K562 (cell line): ENCODE data around the gene TMEM121. TPM values are rescaled to one million over a fixed set of nuclear protein-coding genes. Genes with fewer than 3 reads are reported as not detected.

Experiments used
- ATAC-seq: fragments of 200-7000 bp; cut with Tn5 transposase; 3 replicates; pipeline ENCODE4 v1.9.1; 2020; ENCODE audit warnings: moderate library complexity
- BruUV-seq: library from RNA; stranded (reverse); fragments of 400-500 nt; replicated peaks from 2 replicates; lab custom pipeline; 2021; lab: Mats Ljungman, UMichigan
- CTCF ChIA-PET: fragments of 300-600 bp; formaldehyde crosslinking; extraction: SDS; loops from one replicate; lab custom pipeline; 2021; ENCODE audit warnings: low intra/inter-chr PET ratio; lab: Yijun Ruan, JAX
- POLR2A ChIA-PET: fragments of 300-600, 350-650 bp; sonication (Branson Sonifier 250); formaldehyde crosslinking; extraction: SDS; loops from one replicate; lab custom pipeline; 2021; ENCODE audit warnings: antibody characterized with exemption, inconsistent platforms; lab: Yijun Ruan, JAX
- DNase-seq, 4 experiments: peaks; one replicate each; pipeline versions ENCODE4 v3.0.0 to v3.0.0-alpha.2; 2011 to 2018; ENCODE audit warnings: low spot score in 3 of 4, mixed read lengths in 3 of 4; ENCODE audit errors: extremely low read depth in 1 of 4
- FAIRE-seq: peaks from 2 replicates; lab custom pipeline; 2011; peaks lifted over from hg19 to GRCh38; lab: Jason Lieb, UNC
- H2AFZ ChIP-seq: 2 replicates; pipeline ENCODE4 v1.6.0; 2011; ENCODE audit warnings: low read depth, low read length, control low read depth, inconsistent platforms
- H3K27ac ChIP-seq: fragments of 200-600 bp; 3 replicates; pipeline ENCODE4 v1.8.0; 2011; ENCODE audit warnings: low read depth, mild to moderate bottlenecking, control low read depth, inconsistent platforms, low read length, moderate library complexity, mixed read lengths; ENCODE audit errors: extremely low read depth
- H3K27me3 ChIP-seq, 2 experiments: fragments of 300-600 bp in 1 of 2; 2 replicates in 1 of 2; 3 replicates in 1 of 2; pipeline versions ENCODE4 v1.6.0 to v1.8.0; 2011; ENCODE audit warnings: inconsistent platforms in 2 of 2, low read length in 2 of 2, mild to moderate bottlenecking in 1 of 2, mixed read lengths in 1 of 2, moderate library complexity in 1 of 2; ENCODE audit not compliant: control insufficient read depth in 2 of 2, insufficient read depth in 2 of 2
- H3K36me3 ChIP-seq: fragments of 300-600 bp; 3 replicates; pipeline ENCODE4 v1.8.0; 2011; ENCODE audit warnings: mild to moderate bottlenecking, low read length, inconsistent platforms; ENCODE audit not compliant: control insufficient read depth, insufficient read depth
- H3K4me1 ChIP-seq, 2 experiments: fragments of 200-600 bp in 1 of 2; replicated peaks in 1 of 2; 2 replicates in 1 of 2; 3 replicates in 1 of 2; pipeline versions ENCODE4 v1.5.1 to v1.8.0; 2011; ENCODE audit warnings: inconsistent platforms in 2 of 2, low read length in 2 of 2, mild to moderate bottlenecking in 1 of 2, mixed read lengths in 1 of 2, moderate library complexity in 1 of 2; ENCODE audit not compliant: control insufficient read depth in 2 of 2, insufficient read depth in 2 of 2
- H3K4me2 ChIP-seq: 2 replicates; pipeline ENCODE4 v1.6.1; 2011; ENCODE audit warnings: low read length, control low read depth, inconsistent platforms, mixed read lengths; ENCODE audit not compliant: insufficient read depth
- H3K4me3 ChIP-seq: fragments of 200-600 bp; sonication (generic), shearing (Covaris generic); 2 replicates; pipeline ENCODE4 v1.5.1; 2016; ENCODE audit warnings: control low read depth, inconsistent platforms
- H3K79me2 ChIP-seq: fragments of 200-600 bp; 3 replicates; pipeline ENCODE4 v1.8.0; 2011; ENCODE audit warnings: low read length, inconsistent platforms; ENCODE audit not compliant: control insufficient read depth, insufficient read depth
- H3K9ac ChIP-seq, 2 experiments: 2 replicates each; pipeline versions ENCODE4 v1.6.0 to v1.6.1; 2011; ENCODE audit warnings: low read depth in 2 of 2, low read length in 2 of 2, control low read depth in 1 of 2, inconsistent platforms in 1 of 2, mild to moderate bottlenecking in 1 of 2, mixed read lengths in 1 of 2; ENCODE audit not compliant: insufficient read depth in 1 of 2
- H3K9me1 ChIP-seq: one replicate; pipeline ENCODE4 v1.6.0; 2011; ENCODE audit warnings: inconsistent platforms, mild to moderate bottlenecking, low read length, moderate library complexity; ENCODE audit not compliant: control insufficient read depth, insufficient read depth
- H3K9me3 ChIP-seq: replicated peaks from 2 replicates; pipeline ENCODE4 v1.5.1; 2011; ENCODE audit warnings: low read depth, low read length, inconsistent platforms; ENCODE audit not compliant: control insufficient read depth, insufficient read depth
- H4K20me1 ChIP-seq: replicated peaks from 2 replicates; pipeline ENCODE4 v1.6.1; 2011; ENCODE audit warnings: low read length, inconsistent platforms, mixed read lengths; ENCODE audit not compliant: control insufficient read depth, insufficient read depth
- CEBPZ ChIP-seq: fragments of 150-350 bp; IDR thresholded peaks from 2 replicates; pipeline ENCODE4 v1.6.1; 2014; ENCODE audit warnings: low read depth, mild to moderate bottlenecking, low read length, borderline replicate concordance
- ELF2 ChIP-seq: fragments of 250-450 bp; sonication (Bioruptor Pico); IDR thresholded peaks from 2 replicates; pipeline ENCODE4 v1.5.0; 2021; ENCODE audit warnings: mild to moderate bottlenecking
- HMGXB4 ChIP-seq: sonication (generic); formaldehyde crosslinking; IDR thresholded peaks from 2 replicates; pipeline ENCODE4 v1.8.1; 2023; ENCODE audit warnings: mild to moderate bottlenecking, missing genetic modification reagents
- MYC ChIP-seq, 2 experiments: fragments of 250-450 bp in 1 of 2; sonication (Bioruptor Pico) in 1 of 2; IDR thresholded peaks; 2 replicates each; pipeline versions ENCODE4 v1.5.1 to v1.6.1; 2012 to 2021; ENCODE audit warnings: low read depth in 2 of 2, borderline replicate concordance in 1 of 2, improper control_type of control experiment in 1 of 2, low read length in 1 of 2, mild to moderate bottlenecking in 1 of 2, moderate library complexity in 1 of 2
- SP2 ChIP-seq: IDR thresholded peaks from 2 replicates; pipeline ENCODE4 v1.6.1; 2011; ENCODE audit warnings: mild to moderate bottlenecking, low read depth, low read length, moderate library complexity; ENCODE audit not compliant: poor library complexity, severe bottlenecking; ENCODE audit errors: extremely low read depth
- SRF ChIP-seq, 2 experiments: fragments of 250-450, 450-650 bp in 1 of 2; sonication (Bioruptor Pico) in 1 of 2; sonication (generic) in 1 of 2; formaldehyde crosslinking; IDR thresholded peaks; 2 replicates each; pipeline versions ENCODE4 v1.5.0 to v1.5.1; 2020 to 2022; ENCODE audit warnings: mild to moderate bottlenecking in 1 of 2, missing genetic modification reagents in 1 of 2
- STAG1 ChIP-seq: sonication (generic); formaldehyde crosslinking; IDR thresholded peaks from 2 replicates; pipeline ENCODE4 v1.5.0; 2020; ENCODE audit warnings: missing genetic modification reagents, borderline replicate concordance
- TFAP4 ChIP-seq: sonication (generic); formaldehyde crosslinking; IDR thresholded peaks from 2 replicates; pipeline ENCODE4 v1.8.0; 2022; ENCODE audit warnings: missing genetic modification reagents, mild to moderate bottlenecking, moderate library complexity, borderline replicate concordance
- TRIM25 ChIP-seq: fragments of 450-650 bp; IDR thresholded peaks from 2 replicates; pipeline ENCODE4 v1.7.0; 2016; ENCODE audit warnings: borderline replicate concordance
- ZNF589 ChIP-seq: fragments of 200-800 bp; sonication (Bioruptor generic); IDR thresholded peaks from 2 replicates; pipeline ENCODE4 v1.6.1; 2016; ENCODE audit warnings: low read depth, missing genetic modification characterization, missing compliant biosample characterization
- ZNF766 ChIP-seq: fragments of 200-800 bp; sonication (Bioruptor generic); conservative IDR thresholded peaks from 2 replicates; pipeline ENCODE4 v1.6.1; 2016; ENCODE audit warnings: missing genetic modification characterization, missing compliant biosample characterization
- WGBS: fragments of 100-300 bp; shearing (Covaris generic); methylation state at CpG from one replicate; pipeline ENCODE4 v1.1.6; 2016; ENCODE audit warnings: low coverage, mixed read lengths; ENCODE audit not compliant: insufficient coverage; ENCODE audit errors: missing lambda C conversion rate; 5-methylcytosine and 5-hydroxymethylcytosine counted together
- in situ Hi-C: fragments of 300-500 bp; cut with MboI; formaldehyde crosslinking; loops from 4 replicates; pipeline ENCODE4 v1.15.0; 2018; ENCODE audit warnings: inconsistent platforms, mixed read lengths
- intact Hi-C: fragments of 100-400 bp; cut with micrococcal nuclease; formaldehyde crosslinking; loops from 2 replicates; pipeline ENCODE4 v1.14.2; 2022
- polyA plus RNA-seq, 8 experiments: library from polyadenylated mRNA; depleted of rRNA in 4 of 8; stranded (reverse) in 5 of 8; unstranded in 3 of 8; fragments of >200 nt; fragmentation: Nextera tagmentation in 2 of 8; fragmentation: Illumina TruSeq in 1 of 8; extraction: Ambion mirVana in 2 of 8; extraction: Trizol in 1 of 8; gene quantifications; 2 replicates each; pipeline versions ENCODE4 v1.2.1 to v1.2.3, GENCODE V29; 2011 to 2014; ENCODE audit warnings: inconsistent platforms in 1 of 8, missing spikeins in 1 of 8
- total RNA-seq, 7 experiments: library from RNA; depleted of rRNA in 6 of 7; stranded (reverse); fragments of >200 nt in 6 of 7; fragmentation: Illumina TruSeq in 2 of 7; extraction: Trizol in 2 of 7; gene quantifications; 2 replicates each; pipeline versions ENCODE4 v1.2.1 to v1.2.3, GENCODE V29; 2011 to 2021; ENCODE audit warnings: low replicate concordance in 1 of 7

TMEM121 gene
- total and polyA plus RNA-seq, 9 of the 15 experiments (the other 6 are each of a cell fraction or from before 2014, with no cell fraction given) = 0.31 to 0.36 TPM; not detected in 7

GRCh38 chr14:105533811-105534498 is 7.6 kb downstream of the TMEM121 start:
- H2AFZ ChIP-seq = no peak overlapping the region
- no peak overlapping the region for H3K27ac ChIP-seq
- no peak overlapping the region for H3K4me2 ChIP-seq
- no TSS peak for BruUV-seq
- H3K4me1 ChIP-seq = peaks cover 0 to 48% of the 10 kb centered on the region in 2 experiments; a peak in 2 of 5 replicates
- FAIRE-seq = no peak
- no peak for ATAC-seq
- H3K9ac ChIP-seq = 0 out of 4 replicates have a peak overlapping the region, but pooled peaks of 1 of the 2 experiments have one; percentile 1
- H4K20me1 ChIP-seq = no peaks in the 10 kb centered on the region
- no peaks in the 10 kb centered on the region for H3K9me1 ChIP-seq
- in situ Hi-C loops = no loop called here
- POLR2A ChIA-PET = no interaction called here
- intact Hi-C loops = loop anchor here (5.0 kb wide), 1 partner anchor 162 kb away; no protein-coding TSS in a partner anchor
- H3K9me3 ChIP-seq = no peaks in the 10 kb centered on the region
- 4% methylated on average over 20 of the region's 21 CpGs for WGBS
- peaks cover 5 to 61% of the 10 kb centered on the region in 2 experiments; a peak in 3 of 5 replicates for H3K27me3 ChIP-seq
- H3K36me3 ChIP-seq = no peaks in the 10 kb centered on the region
- H3K79me2 ChIP-seq = no peaks in the 10 kb centered on the region
- no peak for DNase-seq
- CTCF ChIA-PET = interaction anchor here (0.7 kb wide), 1 partner anchor 638 kb away, joined by 4 read pairs; no protein-coding TSS in a partner anchor
- no peak overlapping the region for H3K4me3 ChIP-seq
- no peak for TF ChIP-seq TFAP4 (CRISPR knock-in tag)
- TF ChIP-seq ZNF766 (CRISPR knock-in tag) = no peak
- TF ChIP-seq TRIM25 = no peak
- no peak for TF ChIP-seq ZNF589 (CRISPR knock-in tag)
- TF ChIP-seq SP2 = no peak
- TF ChIP-seq STAG1 (CRISPR knock-in tag) = no peak
- no peak for TF ChIP-seq MYC (IDR thresholded peaks at IDR 0.05; ENCODE audit: low read depth, low read length)
- no peak for TF ChIP-seq MYC (CRISPR knock-in tag; IDR thresholded peaks at IDR 0.05; ENCODE audit: borderline replicate concordance, low read depth)
- no peak for TF ChIP-seq HMGXB4 (CRISPR knock-in tag)
- no peak for TF ChIP-seq SRF (CRISPR knock-in tag; IDR thresholded peaks at IDR 0.05)
- no peak for TF ChIP-seq CEBPZ
- no peak for TF ChIP-seq ELF2
